Mesenchymal stem cell (in vitro differentiated cells and primary cell): ENCODE results near the gene ASTN2.

Experiments used
- DNase-seq: peaks from one replicate; pipeline ENCODE4 v3.0.0-alpha.2; 2013
- H2AFZ ChIP-seq: one replicate; pipeline ENCODE4 v1.6.1; 2013; ENCODE audit warnings: low read depth, mild to moderate bottlenecking, control low read depth, inconsistent platforms, low read length, moderate library complexity
- H2AK5ac ChIP-seq: 2 replicates; pipeline ENCODE4 v1.6.1; 2013; ENCODE audit warnings: low read length, moderate library complexity, mild to moderate bottlenecking, inconsistent platforms; ENCODE audit not compliant: severe bottlenecking
- H2BK120ac ChIP-seq: one replicate; pipeline ENCODE4 v1.6.1; 2013; ENCODE audit warnings: low read depth, mild to moderate bottlenecking, inconsistent platforms, low read length, moderate library complexity
- H2BK12ac ChIP-seq, 2 experiments: one replicate each; pipeline ENCODE4 v1.6.1; 2013; ENCODE audit warnings: inconsistent platforms in 2 of 2, low read length in 2 of 2, mild to moderate bottlenecking in 2 of 2, moderate library complexity in 2 of 2, control low read depth in 1 of 2
- H2BK15ac ChIP-seq: one replicate; pipeline ENCODE4 v1.6.1; 2013; ENCODE audit warnings: mild to moderate bottlenecking, low read depth, inconsistent platforms; ENCODE audit not compliant: poor library complexity, severe bottlenecking
- H2BK5ac ChIP-seq: 2 replicates; pipeline ENCODE4 v1.6.1; 2013; ENCODE audit warnings: low read depth, mild to moderate bottlenecking, low read length, control low read depth, inconsistent platforms; ENCODE audit not compliant: poor library complexity, severe bottlenecking
- H3K14ac ChIP-seq, 2 experiments: one replicate each; pipeline ENCODE4 v1.6.1; 2013; ENCODE audit warnings: inconsistent platforms in 2 of 2, low read length in 2 of 2, control low read depth in 1 of 2, mild to moderate bottlenecking in 1 of 2, moderate library complexity in 1 of 2
- H3K18ac ChIP-seq, 2 experiments: one replicate each; pipeline ENCODE4 v1.6.1; 2013; ENCODE audit warnings: inconsistent platforms in 2 of 2, low read length in 2 of 2, control low read depth in 1 of 2, low read depth in 1 of 2, mild to moderate bottlenecking in 1 of 2
- H3K23ac ChIP-seq, 2 experiments: one replicate each; pipeline ENCODE4 v1.6.1; 2013; ENCODE audit warnings: inconsistent platforms in 2 of 2, low read length in 2 of 2, mild to moderate bottlenecking in 2 of 2, moderate library complexity in 2 of 2, control low read depth in 1 of 2
- H3K27ac ChIP-seq: 2 replicates; pipeline ENCODE4 v1.5.1; 2013; ENCODE audit warnings: mild to moderate bottlenecking, moderate library complexity, low read length, control low read depth, inconsistent platforms; ENCODE audit not compliant: poor library complexity, severe bottlenecking
- H3K27me3 ChIP-seq, 2 experiments: 2 replicates each; pipeline versions ENCODE4 v1.6.1 to v1.7.0; 2013; ENCODE audit warnings: low read length in 2 of 2, mild to moderate bottlenecking in 2 of 2, moderate library complexity in 2 of 2, control low read depth in 1 of 2, inconsistent platforms in 1 of 2; ENCODE audit not compliant: control insufficient read depth in 1 of 2, insufficient read depth in 1 of 2
- H3K36me3 ChIP-seq, 2 experiments: 2 replicates each; pipeline versions ENCODE4 v1.6.1 to v1.7.0; 2013; ENCODE audit warnings: low read length in 2 of 2, control low read depth in 1 of 2, inconsistent platforms in 1 of 2, low read depth in 1 of 2, mild to moderate bottlenecking in 1 of 2; ENCODE audit not compliant: insufficient read depth in 2 of 2, control insufficient read depth in 1 of 2
- H3K4ac ChIP-seq, 2 experiments: one replicate each; pipeline ENCODE4 v1.6.1; 2013; ENCODE audit warnings: inconsistent platforms in 2 of 2, low read length in 2 of 2, mild to moderate bottlenecking in 2 of 2, moderate library complexity in 2 of 2, control low read depth in 1 of 2, low read depth in 1 of 2
- H3K4me1 ChIP-seq: 2 replicates; pipeline ENCODE4 v1.6.1; 2013; ENCODE audit warnings: low read depth, low read length, control low read depth; ENCODE audit not compliant: control insufficient read depth, insufficient read depth
- H3K4me2 ChIP-seq: 2 replicates; pipeline ENCODE4 v1.6.1; 2013; ENCODE audit warnings: low read length, mild to moderate bottlenecking, inconsistent platforms; ENCODE audit not compliant: poor library complexity, severe bottlenecking
- H3K4me3 ChIP-seq, 2 experiments: 2 replicates each; pipeline versions ENCODE4 v1.5.1 to v1.7.0; 2013; ENCODE audit warnings: low read length in 2 of 2, mild to moderate bottlenecking in 2 of 2, control low read depth in 1 of 2, low read depth in 1 of 2; ENCODE audit not compliant: insufficient read depth in 1 of 2
- H3K79me1 ChIP-seq: replicated peaks from 2 replicates; pipeline ENCODE4 v1.6.1; 2013; ENCODE audit warnings: mild to moderate bottlenecking, control low read depth, low read length, inconsistent platforms; ENCODE audit not compliant: poor library complexity, severe bottlenecking
- H3K9ac ChIP-seq: 2 replicates; pipeline ENCODE4 v1.7.0; 2013; ENCODE audit warnings: mild to moderate bottlenecking, low read length, moderate library complexity
- H3K9me3 ChIP-seq: 2 replicates; pipeline ENCODE4 v1.7.0; 2013; ENCODE audit warnings: mild to moderate bottlenecking, low read length; ENCODE audit not compliant: control insufficient read depth
- H4K8ac ChIP-seq: one replicate; pipeline ENCODE4 v1.6.1; 2013; ENCODE audit warnings: inconsistent platforms, mild to moderate bottlenecking, low read length, moderate library complexity
- H4K91ac ChIP-seq: one replicate; pipeline ENCODE4 v1.6.1; 2013; ENCODE audit warnings: mild to moderate bottlenecking, low read length, inconsistent platforms
- WGBS: methylation state at CpG from one replicate; pipeline ENCODE4 v1.1.7; 2013; ENCODE audit warnings: mixed read lengths; 5-methylcytosine and 5-hydroxymethylcytosine counted together

Gene ASTN2

DNA sequence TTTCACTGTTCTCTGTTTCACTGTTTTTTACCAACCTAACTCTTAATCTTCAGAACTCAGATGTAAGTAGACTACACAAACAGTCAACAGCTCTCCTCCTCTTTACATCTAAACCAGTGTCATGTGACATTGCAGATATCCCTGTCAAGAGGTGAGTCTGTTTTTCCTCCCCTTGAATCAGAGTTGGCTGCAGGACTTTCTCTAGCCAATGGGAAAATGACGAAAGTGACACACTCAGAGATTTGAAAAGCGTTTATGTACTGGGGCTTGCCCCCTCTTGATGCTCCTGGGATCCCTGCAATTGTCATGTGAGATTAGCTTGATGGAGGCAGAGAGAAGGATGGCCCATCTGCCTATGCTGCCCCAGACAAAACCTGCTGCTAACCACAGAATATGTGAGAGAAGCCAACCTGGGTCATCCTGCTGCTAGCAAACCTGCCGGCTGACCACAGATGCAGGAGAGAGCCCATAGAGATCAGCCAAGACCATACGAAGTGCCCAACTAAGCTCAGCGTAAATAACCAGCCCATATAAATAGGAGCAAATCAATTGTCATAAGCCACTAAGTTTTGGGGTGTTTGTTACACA lies 111.1 kb downstream of the ASTN2 start:
- Histone ChIP-seq H3K27me3 (peaks cover 0 to 3% of the 10 kb centered on the region in 2 experiments), H2AFZ (no peak overlapping the region), H3K23ac (no peak overlapping the region), H3K9me3 (no peaks in the 10 kb centered on the region), H2BK12ac (no peak overlapping the region), H3K79me1 (no peaks in the 10 kb centered on the region), H3K9ac (no peak overlapping the region), H3K4me1 (no peaks in the 10 kb centered on the region), H4K91ac (no peak overlapping the region), H2AK5ac (no peak overlapping the region), H2BK120ac (no peak overlapping the region), H3K18ac (no peak overlapping the region), H3K14ac (no peak overlapping the region), H4K8ac (no peak overlapping the region), H3K27ac (no peak overlapping the region), H2BK15ac (no peak overlapping the region), H3K4ac (no peak overlapping the region), H3K36me3 (no peaks in the 10 kb centered on the region), H3K4me2 (no peak overlapping the region), H3K4me3 (no peak overlapping the region), H2BK5ac (no peak overlapping the region)
- WGBS, result 89% methylated on average over 5 of the region's 5 CpGs
- no peak for DNase-seq

DNA sequence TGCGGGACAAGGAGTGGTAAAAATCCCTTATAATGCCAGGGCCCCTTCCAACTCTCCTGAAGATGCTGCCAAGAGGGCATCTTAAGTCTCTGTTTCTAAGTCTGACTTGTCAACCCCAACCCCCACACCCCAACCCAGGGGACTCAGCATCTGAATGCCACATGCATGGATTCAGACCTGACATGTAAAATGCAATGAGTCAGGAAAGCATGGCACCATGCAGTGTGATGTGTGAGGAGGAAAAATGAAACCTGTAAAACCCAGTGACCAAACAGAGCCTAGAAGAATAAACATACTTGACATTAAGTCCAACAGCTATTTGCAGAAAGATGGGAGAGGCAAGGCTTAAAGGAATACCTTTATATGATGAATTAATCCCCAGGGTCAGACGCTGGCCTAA lies 112.4 kb downstream of the ASTN2 start:
- H4K91ac ChIP-seq, result no peak overlapping the region
- H3K14ac ChIP-seq, result no peak overlapping the region
- H3K79me1 ChIP-seq, result no peaks in the 10 kb centered on the region
- H2BK15ac ChIP-seq, result no peak overlapping the region
- no peak for DNase-seq
- peaks cover 0 to 3% of the 10 kb centered on the region in 2 experiments for H3K27me3 ChIP-seq
- H3K4me1 ChIP-seq, result no peaks in the 10 kb centered on the region
- H3K4me2 ChIP-seq, result no peak overlapping the region
- H2BK5ac ChIP-seq, result no peak overlapping the region
- H2BK12ac ChIP-seq, result no peak overlapping the region
- no peak overlapping the region for H3K4ac ChIP-seq
- H3K23ac ChIP-seq, result no peak overlapping the region
- no peaks in the 10 kb centered on the region for H3K36me3 ChIP-seq
- no peak overlapping the region for H3K4me3 ChIP-seq
- no peak overlapping the region for H3K9ac ChIP-seq
- H3K9me3 ChIP-seq, result no peaks in the 10 kb centered on the region
- no peak overlapping the region for H2BK120ac ChIP-seq
- WGBS, result 85% methylated on average over 2 of the region's 2 CpGs
- no peak overlapping the region for H3K27ac ChIP-seq
- H3K18ac ChIP-seq, result no peak overlapping the region
- H4K8ac ChIP-seq, result no peak overlapping the region
- no peak overlapping the region for H2AFZ ChIP-seq
- H2AK5ac ChIP-seq, result no peak overlapping the region

DNA sequence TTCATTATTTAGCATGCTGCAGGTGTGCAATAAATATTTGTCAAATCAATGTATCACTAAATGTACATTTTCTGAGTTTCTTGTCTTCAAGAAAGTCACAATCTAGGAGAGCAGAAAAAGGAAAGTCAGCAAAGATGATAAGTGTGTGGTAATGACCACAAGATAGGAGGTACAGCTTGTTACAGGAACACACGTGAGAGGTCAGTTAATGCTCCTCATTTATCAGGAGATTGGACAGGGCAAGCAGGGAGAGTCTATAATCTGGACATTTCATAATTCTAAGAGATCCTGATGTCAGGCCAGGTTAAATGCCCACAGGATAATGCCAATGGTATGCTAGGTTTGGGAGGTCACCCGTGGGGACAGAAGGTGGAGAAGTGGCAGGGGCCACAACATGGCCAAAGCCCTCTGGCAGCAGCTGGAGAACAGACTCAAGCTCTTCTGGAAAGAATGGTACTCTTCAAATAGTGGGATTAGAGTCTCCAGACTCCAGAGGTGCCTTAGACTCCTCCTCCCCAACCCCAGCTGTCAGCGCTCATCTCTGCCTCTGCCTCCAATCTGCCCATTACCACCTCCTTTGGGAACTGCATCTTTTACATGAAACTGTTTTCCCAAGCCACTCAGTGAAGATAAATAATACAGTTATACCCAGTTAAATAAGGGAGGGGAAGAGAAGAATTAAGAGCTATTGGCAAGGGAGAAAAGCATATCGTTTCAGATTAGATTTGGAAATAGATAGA lies 114.3 kb downstream of the ASTN2 start:
- no peak for DNase-seq
- H3K14ac ChIP-seq, result no peak overlapping the region
- no peaks in the 10 kb centered on the region for H3K4me1 ChIP-seq
- no peak overlapping the region for H4K8ac ChIP-seq
- H2BK120ac ChIP-seq, result no peak overlapping the region
- 78% methylated on average over 3 of the region's 4 CpGs for WGBS
- H2BK5ac ChIP-seq, result no peak overlapping the region
- no peaks in the 10 kb centered on the region for H3K36me3 ChIP-seq
- H3K18ac ChIP-seq, result no peak overlapping the region
- H3K4me3 ChIP-seq, result no peak overlapping the region
- H2BK12ac ChIP-seq, result no peak overlapping the region
- H3K4me2 ChIP-seq, result no peak overlapping the region
- no peak overlapping the region for H3K27ac ChIP-seq
- no peak overlapping the region for H2BK15ac ChIP-seq
- no peaks in the 10 kb centered on the region for H3K79me1 ChIP-seq
- H2AFZ ChIP-seq, result no peak overlapping the region
- no peaks in the 10 kb centered on the region for H3K9me3 ChIP-seq
- no peak overlapping the region for H3K9ac ChIP-seq
- H2AK5ac ChIP-seq, result no peak overlapping the region
- H3K23ac ChIP-seq, result no peak overlapping the region
- peaks cover 0 to 3% of the 10 kb centered on the region in 2 experiments for H3K27me3 ChIP-seq
- no peak overlapping the region for H3K4ac ChIP-seq
- no peak overlapping the region for H4K91ac ChIP-seq

- no peaks in the 10 kb centered on the region for H3K79me1 ChIP-seq
- no peaks in the 10 kb centered on the region for H3K27me3 ChIP-seq
- H3K9me3 ChIP-seq, result no peaks in the 10 kb centered on the region
- no peak overlapping the region for H4K91ac ChIP-seq
- H3K23ac ChIP-seq, result no peak overlapping the region
- no peak overlapping the region for H3K4ac ChIP-seq
- no peak overlapping the region for H3K14ac ChIP-seq
- WGBS, result 47% methylated on average over 1 of the region's 1 CpG
- no peak overlapping the region for H2BK15ac ChIP-seq
- no peak overlapping the region for H2BK5ac ChIP-seq
- H4K8ac ChIP-seq, result no peak overlapping the region
- H3K4me3 ChIP-seq, result no peak overlapping the region
- no peak overlapping the region for H2AFZ ChIP-seq
- no peak overlapping the region for H3K4me2 ChIP-seq
- H3K4me1 ChIP-seq, result no peaks in the 10 kb centered on the region
- no peak overlapping the region for H3K9ac ChIP-seq
- H3K27ac ChIP-seq, result no peak overlapping the region
- H3K36me3 ChIP-seq, result no peaks in the 10 kb centered on the region
- H2BK12ac ChIP-seq, result no peak overlapping the region
- DNase-seq, result no peak
- no peak overlapping the region for H2BK120ac ChIP-seq
- no peak overlapping the region for H2AK5ac ChIP-seq
- H3K18ac ChIP-seq, result no peak overlapping the region
Observed at GRCh38 chr9:117296453-117296852, 118.4 kb downstream of the ASTN2 start.
